ENCODE results near the gene EXOC4.
"Not testable (repeated sequence)": the region's sequence is repeated elsewhere in the genome, so short reads cannot be mapped to it uniquely, and the experiment has no call there.

Gene EXOC4

GRCh38 chr7:133987582-133987981 lies 734.7 kb downstream of the EXOC4 start:
- Histone ChIP-seq H3K9ac (ENCODE audit: insufficient read length, low read depth) (no peak overlapping the region), H3K27me3 (ENCODE audit: insufficient read depth, insufficient read length) (no peaks in the 10 kb centered on the region), H3K4me1 (ENCODE audit: insufficient read depth, insufficient read length) (no peaks in the 10 kb centered on the region), H3K36me3 (ENCODE audit: insufficient read depth, insufficient read length, low read length) (no peaks in the 10 kb centered on the region), H3K4me3 (ENCODE audit: insufficient read length, low read depth) (no peak overlapping the region), H3K9me3 (ENCODE audit: insufficient read depth, low read length) (no peaks in the 10 kb centered on the region)
- DNase-seq (ENCODE audit: low read depth, low spot score) = no peak
- TF ChIP-seq SUZ12 (IDR thresholded peaks at IDR 0.05; ENCODE audit: extremely low read depth, insufficient read depth, insufficient read length) (no peak), YY1 (IDR thresholded peaks at IDR 0.05; ENCODE audit: insufficient read depth, insufficient read length) (no peak), ZNF274 (IDR thresholded peaks at IDR 0.05; ENCODE audit: low read depth, low read length) (no peak)

DNA sequence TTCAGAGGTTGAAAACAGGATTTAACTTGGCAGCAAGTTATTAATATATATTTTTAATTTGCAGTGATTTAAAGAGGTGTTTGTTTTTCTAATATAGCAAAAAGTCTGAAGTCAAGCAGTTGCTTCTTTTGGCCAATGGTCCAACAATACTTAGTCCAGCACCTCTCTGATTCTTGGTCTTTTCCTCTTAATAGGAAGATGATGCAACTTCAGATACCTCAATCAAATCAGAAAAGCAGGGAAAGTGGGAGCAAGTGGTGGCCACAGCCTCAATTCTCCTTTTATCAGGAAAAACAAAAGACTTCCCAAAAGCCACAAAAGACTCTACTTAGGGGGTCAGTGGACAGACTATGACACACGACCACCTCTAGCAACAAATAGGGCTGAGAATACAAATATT lies 740.7 kb downstream of the EXOC4 start:
- no peaks in the 10 kb centered on the region for H3K4me1 ChIP-seq (ENCODE audit: insufficient read depth, insufficient read length)
- H3K9me3 ChIP-seq (ENCODE audit: insufficient read depth, low read length) = no peaks in the 10 kb centered on the region
- H3K4me3 ChIP-seq (ENCODE audit: insufficient read length, low read depth) = no peak overlapping the region
- no peaks in the 10 kb centered on the region for H3K36me3 ChIP-seq (ENCODE audit: insufficient read depth, insufficient read length, low read length)
- no peak for TF ChIP-seq YY1 (IDR thresholded peaks at IDR 0.05; ENCODE audit: insufficient read depth, insufficient read length)
- H3K27me3 ChIP-seq (ENCODE audit: insufficient read depth, insufficient read length) = no peaks in the 10 kb centered on the region
- H3K9ac ChIP-seq (ENCODE audit: insufficient read length, low read depth) = no peak overlapping the region
- DNase-seq (ENCODE audit: low read depth, low spot score) = no peak

DNA sequence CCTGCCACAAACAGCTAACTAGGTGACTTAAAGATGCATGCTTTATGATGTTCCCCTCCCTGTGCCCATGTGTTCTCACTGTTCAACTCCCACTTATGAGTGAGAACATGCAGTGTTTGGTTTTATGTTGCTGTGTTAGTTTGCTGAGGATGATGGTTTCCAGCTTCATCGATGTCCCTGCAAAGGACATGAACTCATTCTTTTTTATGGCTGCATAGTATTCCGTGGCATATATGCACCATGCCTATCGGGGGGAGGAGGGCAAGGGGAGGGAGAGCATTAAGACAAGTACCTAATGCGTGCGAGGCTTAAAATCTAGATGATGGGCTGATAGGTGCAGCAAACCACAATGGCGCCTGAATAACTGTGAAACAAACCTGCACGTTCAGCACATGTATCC lies 741.2 kb downstream of the EXOC4 start:
- not testable (repeated sequence) for H3K9me3 ChIP-seq (ENCODE audit: insufficient read depth, low read length); H3K4me1 ChIP-seq (ENCODE audit: insufficient read depth, insufficient read length); H3K4me3 ChIP-seq (ENCODE audit: insufficient read length, low read depth); H3K9ac ChIP-seq (ENCODE audit: insufficient read length, low read depth); H3K36me3 ChIP-seq (ENCODE audit: insufficient read depth, insufficient read length, low read length); DNase-seq (ENCODE audit: low read depth, low spot score); H3K27me3 ChIP-seq (ENCODE audit: insufficient read depth, insufficient read length)

DNA sequence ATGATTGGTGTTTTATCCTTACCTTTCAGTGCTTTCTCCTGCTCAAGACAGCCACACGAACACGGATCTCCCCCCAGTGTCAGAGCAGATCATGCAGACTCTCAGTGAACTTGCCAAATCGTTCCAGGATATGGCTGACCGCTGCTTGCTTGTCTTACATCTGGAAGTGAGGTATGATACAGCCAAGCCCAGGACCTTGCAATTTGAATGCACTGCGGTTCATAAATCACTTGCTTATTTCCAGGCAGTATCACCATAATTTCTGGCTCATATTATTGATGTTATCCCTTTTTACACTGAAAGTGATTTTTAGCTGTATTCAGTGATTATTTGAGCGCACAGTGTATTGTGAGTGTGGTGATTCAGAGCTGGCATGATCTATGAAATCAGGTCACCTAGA lies 744.6 kb downstream of the EXOC4 start:
- H3K9me3 ChIP-seq (ENCODE audit: insufficient read depth, low read length) = no peaks in the 10 kb centered on the region
- no peak overlapping the region for H3K4me3 ChIP-seq (ENCODE audit: insufficient read length, low read depth)
- no peak for TF ChIP-seq YY1 (IDR thresholded peaks at IDR 0.05; ENCODE audit: insufficient read depth, insufficient read length)
- no peak for TF ChIP-seq SUZ12 (IDR thresholded peaks at IDR 0.05; ENCODE audit: extremely low read depth, insufficient read depth, insufficient read length)
- no peak for TF ChIP-seq ZNF274 (IDR thresholded peaks at IDR 0.05; ENCODE audit: low read depth, low read length)
- no peak for DNase-seq (ENCODE audit: low read depth, low spot score)
- no peaks in the 10 kb centered on the region for H3K27me3 ChIP-seq (ENCODE audit: insufficient read depth, insufficient read length)
- no peaks in the 10 kb centered on the region for H3K4me1 ChIP-seq (ENCODE audit: insufficient read depth, insufficient read length)
- no peak overlapping the region for H3K9ac ChIP-seq (ENCODE audit: insufficient read length, low read depth)
- H3K36me3 ChIP-seq (ENCODE audit: insufficient read depth, insufficient read length, low read length) = no peaks in the 10 kb centered on the region

GRCh38 chr7:133999178-133999577 lies 746.3 kb downstream of the EXOC4 start:
- H3K4me3 ChIP-seq (ENCODE audit: insufficient read length, low read depth) = no peak overlapping the region
- no peak overlapping the region for H3K9ac ChIP-seq (ENCODE audit: insufficient read length, low read depth)
- H3K36me3 ChIP-seq (ENCODE audit: insufficient read depth, insufficient read length, low read length) = no peaks in the 10 kb centered on the region
- H3K4me1 ChIP-seq (ENCODE audit: insufficient read depth, insufficient read length) = no peaks in the 10 kb centered on the region
- H3K27me3 ChIP-seq (ENCODE audit: insufficient read depth, insufficient read length) = no peaks in the 10 kb centered on the region
- H3K9me3 ChIP-seq (ENCODE audit: insufficient read depth, low read length) = no peaks in the 10 kb centered on the region
- TF ChIP-seq ZNF274 (IDR thresholded peaks at IDR 0.05; ENCODE audit: low read depth, low read length) (no peak), SUZ12 (IDR thresholded peaks at IDR 0.05; ENCODE audit: extremely low read depth, insufficient read depth, insufficient read length) (no peak), YY1 (IDR thresholded peaks at IDR 0.05; ENCODE audit: insufficient read depth, insufficient read length) (no peak)
- DNase-seq (ENCODE audit: low read depth, low spot score) = no peak

GRCh38 chr7:134004829-134005505 lies 752.1 kb downstream of the EXOC4 start:
- no peaks in the 10 kb centered on the region for H3K27me3 ChIP-seq (ENCODE audit: insufficient read depth, insufficient read length)
- no peak overlapping the region for H3K4me3 ChIP-seq (ENCODE audit: insufficient read length, low read depth)
- H3K36me3 ChIP-seq (ENCODE audit: insufficient read depth, insufficient read length, low read length) = no peaks in the 10 kb centered on the region
- H3K9ac ChIP-seq (ENCODE audit: insufficient read length, low read depth) = no peak overlapping the region
- H3K4me1 ChIP-seq (ENCODE audit: insufficient read depth, insufficient read length) = no peaks in the 10 kb centered on the region
- DNase-seq (ENCODE audit: low read depth, low spot score) = no peak
- H3K9me3 ChIP-seq (ENCODE audit: insufficient read depth, low read length) = no peaks in the 10 kb centered on the region
- TF ChIP-seq ZNF274 (IDR thresholded peaks at IDR 0.05; ENCODE audit: low read depth, low read length) = no peak
- TF ChIP-seq YY1 (IDR thresholded peaks at IDR 0.05; ENCODE audit: insufficient read depth, insufficient read length) = no peak
- TF ChIP-seq SUZ12 (IDR thresholded peaks at IDR 0.05; ENCODE audit: extremely low read depth, insufficient read depth, insufficient read length) = no peak

GRCh38 chr7:134009314-134010110 lies 756.6 kb downstream of the EXOC4 start:
- H3K4me1 ChIP-seq (ENCODE audit: insufficient read depth, insufficient read length) = no peaks in the 10 kb centered on the region
- no peaks in the 10 kb centered on the region for H3K9me3 ChIP-seq (ENCODE audit: insufficient read depth, low read length)
- DNase-seq (ENCODE audit: low read depth, low spot score) = no peak
- no peak overlapping the region for H3K9ac ChIP-seq (ENCODE audit: insufficient read length, low read depth)
- no peaks in the 10 kb centered on the region for H3K27me3 ChIP-seq (ENCODE audit: insufficient read depth, insufficient read length)
- TF ChIP-seq SUZ12 (IDR thresholded peaks at IDR 0.05; ENCODE audit: extremely low read depth, insufficient read depth, insufficient read length) (no peak), ZNF274 (IDR thresholded peaks at IDR 0.05; ENCODE audit: low read depth, low read length) (no peak), YY1 (IDR thresholded peaks at IDR 0.05; ENCODE audit: insufficient read depth, insufficient read length) (no peak)
- no peak overlapping the region for H3K4me3 ChIP-seq (ENCODE audit: insufficient read length, low read depth)
- H3K36me3 ChIP-seq (ENCODE audit: insufficient read depth, insufficient read length, low read length) = no peaks in the 10 kb centered on the region

All from NT2/D1 (cell line).